GM18951 (cell line): ENCODE results near the gene ZDHHC24.

ENCODE experiments used
- POLR2A ChIP-seq: IDR thresholded peaks from 4 replicates; pipeline ENCODE4 v1.6.1; 2011; ENCODE audit warnings: mild to moderate bottlenecking; ENCODE audit not compliant: insufficient read length, insufficient read depth; ENCODE audit errors: extremely low read depth
- in situ Hi-C: fragments of 300-500 bp; cut with MboI; formaldehyde crosslinking; loops from one replicate; pipeline ENCODE4 v1.12.0; 2022; ENCODE audit warnings: low sequenced_read_pairs, mixed read lengths, inconsistent platforms; ENCODE audit not compliant: unreplicated experiment

The ZDHHC24 gene

DNA sequence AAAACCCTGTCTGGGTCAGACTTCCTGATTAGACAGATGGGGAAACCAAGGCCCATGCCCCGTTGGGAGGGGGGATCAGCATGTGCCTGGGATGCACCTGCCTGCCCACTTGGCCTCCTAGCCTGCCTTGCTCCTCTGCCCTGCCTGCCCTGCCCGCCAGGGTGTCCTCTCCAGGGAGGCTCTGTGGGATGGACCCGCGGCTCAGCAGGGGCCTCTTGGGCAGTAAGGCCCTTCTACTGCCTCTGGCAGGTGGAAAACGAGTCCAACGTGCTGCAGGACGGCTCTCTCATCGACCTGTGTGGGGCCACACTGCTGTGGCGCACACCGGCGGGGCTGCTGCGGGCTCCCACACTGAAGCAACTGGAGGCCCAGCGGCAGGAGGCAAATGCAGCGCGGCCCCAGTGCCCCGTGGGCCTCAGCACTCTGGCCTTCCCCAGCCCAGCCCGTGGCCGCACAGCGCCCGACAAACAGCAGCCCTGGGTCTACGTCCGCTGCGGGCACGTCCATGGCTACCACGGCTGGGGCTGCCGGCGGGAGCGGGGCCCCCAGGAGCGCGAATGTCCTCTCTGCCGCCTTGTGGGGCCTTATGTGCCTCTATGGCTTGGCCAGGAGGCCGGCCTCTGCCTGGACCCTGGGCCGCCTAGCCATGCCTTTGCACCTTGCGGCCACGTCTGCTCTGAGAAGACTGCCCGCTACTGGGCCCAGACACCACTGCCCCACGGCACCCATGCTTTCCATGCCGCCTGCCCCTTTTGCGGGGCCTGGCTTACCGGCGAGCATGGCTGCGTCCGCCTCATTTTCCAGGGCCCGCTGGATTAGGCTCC lies 70.3 kb downstream of the ZDHHC24 start:
- in situ Hi-C loops = no loop called here

DNA sequence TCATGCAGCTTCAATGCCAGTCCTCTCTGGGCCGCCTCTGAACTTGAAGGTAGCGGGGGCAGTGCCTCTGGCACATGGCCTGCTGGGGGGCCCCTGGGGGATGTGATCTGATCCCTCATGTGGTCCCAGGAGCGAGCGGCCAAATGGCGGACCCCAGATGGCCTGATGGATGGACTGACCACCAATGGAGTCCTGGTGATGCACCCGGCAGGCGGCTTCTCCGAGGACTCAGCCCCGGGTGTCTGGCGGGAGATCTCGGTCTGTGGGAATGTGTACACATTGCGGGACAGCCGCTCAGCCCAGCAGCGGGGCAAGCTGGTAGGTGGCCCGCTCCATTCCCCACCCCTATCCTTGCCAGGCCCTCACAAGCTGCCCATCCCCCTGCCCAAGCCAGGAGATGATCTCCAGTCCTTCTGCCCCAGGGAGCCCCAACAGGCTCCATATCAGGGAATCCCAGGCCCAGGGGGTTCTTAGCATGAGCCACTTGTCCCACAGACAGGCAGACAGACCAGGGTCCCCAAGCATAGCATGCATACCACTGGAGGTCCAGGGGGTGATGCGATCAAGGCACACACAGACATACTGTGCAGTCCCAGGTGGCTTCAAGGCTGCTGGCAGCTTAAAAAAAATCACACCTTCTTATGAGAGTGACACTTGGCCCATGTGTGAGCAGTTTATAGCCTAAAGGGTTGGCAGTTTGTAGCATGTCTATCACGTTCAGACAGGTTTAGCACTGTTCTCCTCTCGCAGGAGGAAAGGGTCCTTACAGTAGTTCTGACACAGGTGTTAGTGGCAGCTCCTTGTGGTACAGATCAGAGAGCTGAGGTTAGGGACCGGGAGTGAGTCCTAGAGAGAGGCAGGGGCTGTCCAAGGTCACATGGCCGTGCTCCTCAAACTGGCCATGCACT lies 72.0 kb downstream of the ZDHHC24 start:
- no peak for TF ChIP-seq POLR2A
- in situ Hi-C loops = no loop called here

More for the DNA sequence above, 70.3 kb downstream of the ZDHHC24 start:
- TF ChIP-seq POLR2A = no peak

DNA sequence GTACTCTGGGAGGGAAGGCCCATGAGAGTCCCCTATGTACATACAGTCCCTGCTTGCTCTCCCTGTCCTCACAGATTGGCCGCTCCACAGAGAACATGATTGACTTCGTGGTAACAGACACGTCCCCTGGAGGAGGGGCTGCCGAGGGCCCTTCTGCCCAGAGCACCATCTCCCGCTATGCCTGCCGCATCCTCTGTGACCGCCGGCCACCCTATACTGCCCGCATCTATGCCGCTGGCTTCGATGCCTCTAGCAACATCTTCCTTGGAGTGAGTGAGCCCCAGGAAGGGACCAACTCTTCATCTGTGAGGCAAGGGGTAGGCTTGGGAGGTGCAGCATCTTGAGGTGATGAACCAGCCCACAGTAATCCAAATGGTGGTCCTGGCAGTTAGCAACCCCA lies 72.7 kb downstream of the ZDHHC24 start:
- no peak for TF ChIP-seq POLR2A
- in situ Hi-C loops = no loop called here

DNA sequence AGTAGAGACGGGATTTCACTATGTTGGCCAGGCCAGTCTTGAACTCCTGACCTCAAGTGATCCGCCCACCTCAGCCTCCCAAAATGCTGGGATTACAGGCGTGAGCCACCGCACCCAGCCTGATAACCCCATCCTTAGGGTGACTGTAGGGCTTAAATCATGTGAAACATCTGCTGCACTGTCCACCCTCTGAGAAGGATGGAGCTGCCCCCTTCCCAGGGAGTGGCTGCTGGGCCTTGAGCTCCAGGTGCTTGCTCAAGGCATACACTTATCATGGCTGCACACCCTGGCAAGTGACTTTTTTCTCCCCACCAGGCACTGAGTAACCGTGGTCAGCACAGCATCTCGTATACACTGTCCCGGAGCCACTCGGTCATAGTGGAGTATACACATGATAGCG lies 73.8 kb downstream of the ZDHHC24 start:
- TF ChIP-seq POLR2A = no peak
- in situ Hi-C loops = no loop called here

DNA sequence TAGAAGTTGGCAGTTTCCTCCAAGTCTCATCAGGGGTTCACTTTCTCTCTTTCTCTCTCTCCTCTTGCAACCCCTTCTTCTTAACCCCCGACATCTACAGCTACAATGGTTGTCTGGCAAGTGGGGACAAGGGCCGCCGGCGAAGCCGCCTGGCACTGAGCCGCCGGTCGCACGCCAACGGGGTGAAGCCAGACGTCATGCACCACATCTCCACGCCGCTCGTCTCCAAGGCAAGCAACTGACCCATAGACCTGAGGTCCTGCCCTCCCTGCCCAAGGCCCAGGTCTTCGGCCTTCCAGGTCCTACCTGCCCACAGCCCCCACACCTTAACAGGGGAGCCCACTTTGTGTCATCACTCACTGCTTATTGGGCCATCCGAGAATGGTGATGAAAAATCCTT lies 74.7 kb downstream of the ZDHHC24 start:
- in situ Hi-C loops = no loop called here
- TF ChIP-seq POLR2A = no peak
